Kasumi-1 (cell line): ENCODE results near the gene DNAAF1.
"Not testable (repeated sequence)": the region's sequence is repeated elsewhere in the genome, so short reads cannot be mapped to it uniquely, and the experiment has no call there.

Experiments used
- DNase-seq, 2 experiments: peaks; one replicate each; lab custom pipeline; 2025; lab: John Stamatoyannopoulos, UW

Gene DNAAF1

DNA sequence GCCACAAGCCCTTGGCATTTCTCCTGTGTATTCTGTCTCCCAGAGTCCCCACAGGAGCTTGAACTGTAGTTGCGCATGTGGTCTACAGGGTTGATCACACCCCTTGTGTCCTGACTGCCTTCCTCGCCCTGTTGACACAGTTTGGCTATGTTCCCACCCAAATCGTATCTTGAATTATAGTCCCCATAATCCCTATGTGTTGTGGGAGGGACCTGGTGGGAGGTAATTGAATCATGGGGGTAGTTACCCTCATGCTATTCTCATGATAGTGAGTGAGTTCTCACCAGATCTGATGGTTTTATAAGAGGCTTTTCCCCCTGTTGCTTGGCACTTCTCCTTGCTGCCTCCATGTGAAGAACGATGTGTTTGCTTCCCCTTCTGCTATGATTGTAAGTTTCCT, 67.0 kb downstream of the DNAAF1 start:
- DNase-seq = no peak

DNA sequence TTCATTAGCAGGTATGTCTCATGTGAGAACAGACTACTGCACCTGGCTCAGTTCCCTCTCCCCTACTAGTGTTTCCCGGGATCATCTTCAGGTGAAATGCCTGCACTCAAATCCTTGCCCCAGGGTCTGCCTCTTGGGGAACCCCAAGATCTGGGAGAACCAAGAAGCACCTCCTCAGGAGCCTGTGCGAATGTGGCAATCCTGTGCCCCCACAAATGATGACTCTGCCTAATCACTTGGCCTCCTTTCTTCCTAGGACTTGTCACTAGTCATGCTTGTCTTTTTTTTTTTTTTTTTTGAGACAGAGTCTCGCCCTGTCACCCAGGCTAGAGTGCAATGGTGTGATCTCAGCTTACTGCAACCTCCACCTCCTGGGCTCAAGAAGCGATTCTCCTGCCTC, 67.5 kb downstream of the DNAAF1 start:
- no peak for DNase-seq

DNA sequence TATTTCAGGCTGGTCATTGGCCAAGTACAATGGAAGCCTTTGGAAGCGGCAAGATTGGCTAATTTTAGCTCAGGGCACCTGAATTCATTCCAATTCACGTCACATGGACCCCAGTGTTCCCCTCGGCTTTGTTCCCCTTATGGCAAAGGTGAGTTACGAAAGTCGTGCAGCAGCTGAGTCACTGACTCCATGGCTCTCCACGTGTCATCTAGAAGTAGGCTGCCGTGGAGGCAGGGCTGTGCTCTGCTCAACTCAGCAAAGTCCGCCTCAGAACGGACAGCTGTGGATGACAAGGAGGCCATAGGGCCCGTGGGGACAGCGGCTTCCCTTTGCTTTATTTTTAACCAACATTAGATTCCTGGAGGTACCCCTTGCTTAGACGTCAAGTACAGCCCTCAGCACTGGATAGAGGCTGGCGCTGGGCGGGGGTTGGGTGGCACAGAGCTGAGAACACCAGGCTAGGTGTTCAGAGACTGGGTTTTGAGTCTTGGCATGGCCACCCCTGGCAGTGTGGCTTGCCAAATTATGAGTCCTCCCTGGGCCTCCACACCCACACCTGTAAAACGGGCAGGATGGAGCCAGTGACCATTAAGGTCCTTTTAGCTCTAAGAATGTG, 69.5 kb downstream of the DNAAF1 start:
- no peak for DNase-seq

- DNase-seq = no peak
These were observed 70.4 kb downstream of the DNAAF1 start for GRCh38 chr16:84215531-84215930.

DNA sequence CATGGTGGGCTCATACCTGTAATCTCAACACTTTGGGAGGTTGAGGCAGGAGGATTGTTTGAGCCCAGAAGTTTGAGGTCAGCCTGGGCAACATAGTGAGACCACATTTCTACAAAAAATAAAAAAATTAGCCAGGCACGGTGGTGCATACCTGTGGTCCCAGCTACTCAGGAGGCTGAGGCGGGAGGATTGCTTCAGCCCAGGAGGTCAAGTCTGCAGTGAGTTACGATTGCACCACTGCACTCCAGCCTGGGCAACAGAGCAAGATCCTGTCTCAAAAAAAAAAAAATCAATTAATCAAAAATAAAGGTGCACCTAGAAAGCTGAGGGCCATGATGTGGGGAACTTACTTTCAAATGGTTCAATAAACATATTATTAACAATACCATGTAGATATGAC, 71.0 kb downstream of the DNAAF1 start:
- not testable (repeated sequence) for DNase-seq

- DNase-seq = no peak
These were observed 73.2 kb downstream of the DNAAF1 start for GRCh38 chr16:84218176-84218823.

DNA sequence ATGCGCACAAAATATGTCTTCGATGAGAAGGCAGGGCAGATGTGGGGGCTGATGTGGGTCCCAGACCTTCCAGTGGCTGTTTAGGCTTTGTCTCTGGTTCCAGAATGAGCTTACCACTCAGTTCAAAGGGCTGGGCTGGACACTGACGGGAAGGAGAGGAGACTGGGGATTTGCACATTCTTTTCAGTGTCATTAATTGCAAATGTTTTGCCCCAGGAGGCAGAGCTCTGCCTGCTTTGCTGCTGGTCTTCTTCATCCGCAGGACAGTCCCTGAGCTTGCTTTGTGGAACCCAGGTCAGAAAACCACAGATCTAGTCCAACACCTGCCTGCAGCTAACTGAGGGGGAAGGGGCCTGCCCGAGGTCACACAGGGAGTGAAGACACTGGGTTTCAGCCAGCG, 73.8 kb downstream of the DNAAF1 start:
- DNase-seq = no peak

- DNase-seq = no peak
These were observed 75.7 kb downstream of the DNAAF1 start for GRCh38 chr16:84220851-84221250.

DNA sequence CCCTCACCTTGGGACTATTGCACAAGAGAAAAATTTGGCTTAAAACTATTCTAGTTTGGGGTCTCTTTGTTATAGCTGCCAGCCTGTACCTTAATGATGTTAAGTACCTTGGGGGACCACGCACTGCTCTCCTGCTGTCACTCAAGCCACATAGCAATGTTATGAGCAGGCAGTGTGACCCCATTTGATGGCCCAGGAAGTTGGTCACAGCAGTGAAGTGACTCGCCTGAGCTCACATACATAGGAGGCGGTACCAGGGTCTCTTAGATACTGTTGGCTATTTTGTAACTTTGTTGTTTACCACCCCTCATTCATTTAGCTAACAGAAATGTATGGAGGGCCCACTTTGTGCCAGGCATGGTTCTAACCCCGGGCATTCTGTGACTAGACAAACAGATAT, 78.3 kb downstream of the DNAAF1 start:
- DNase-seq = no peak

DNA sequence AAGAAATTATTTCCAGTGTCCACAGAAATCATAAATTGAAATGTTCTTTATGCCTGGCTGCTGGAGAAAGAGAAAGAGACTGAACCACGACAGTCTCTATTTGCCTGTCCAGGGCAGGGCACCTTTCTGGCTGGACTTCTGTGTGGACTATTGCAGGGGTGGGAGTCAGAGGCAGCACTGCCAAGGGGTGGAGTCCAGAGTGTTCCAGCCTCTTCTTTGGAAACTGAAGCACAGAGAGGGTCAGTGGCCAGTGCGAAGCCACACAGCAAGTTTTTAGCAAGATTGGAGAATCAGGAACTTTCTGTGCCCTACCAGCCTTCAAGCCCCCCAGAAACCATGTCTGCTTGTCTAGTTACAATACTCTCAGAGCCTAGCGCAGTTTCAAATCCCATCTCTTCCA, 79.4 kb downstream of the DNAAF1 start:
- DNase-seq = no peak

GRCh38 chr16:84225126-84225525, 80.0 kb downstream of the DNAAF1 start:
- DNase-seq = no peak

GRCh38 chr16:84225571-84225970, 80.5 kb downstream of the DNAAF1 start:
- no peak for DNase-seq

- DNase-seq = no peak
These were observed 80.9 kb downstream of the DNAAF1 start for GRCh38 chr16:84226026-84226425.
